HG02840 (cell line): ENCODE data around the gene SERPINB8.

Source experiments
- ATAC-seq: cut with Tn5 transposase; IDR thresholded peaks from one replicate; pipeline ENCODE4 v1.9.1; 2021; ENCODE audit warnings: mild to moderate bottlenecking, moderate library complexity, moderate number of reproducible peaks; ENCODE audit not compliant: unreplicated experiment, low FRiP score

Gene SERPINB8

GRCh38 chr18:64009305-64009704 lies 39.4 kb downstream of the SERPINB8 start:
- ATAC-seq, result no peak

- ATAC-seq, result no peak
Observed at GRCh38 chr18:64011513-64011912, 41.6 kb downstream of the SERPINB8 start.

- ATAC-seq, result no peak
Observed at GRCh38 chr18:64017870-64018269, 48.0 kb downstream of the SERPINB8 start.

GRCh38 chr18:64019922-64020756 lies 50.3 kb downstream of the SERPINB8 start:
- ATAC-seq, result no peak

GRCh38 chr18:64026350-64026749 lies 56.5 kb downstream of the SERPINB8 start:
- no peak for ATAC-seq

- peak; percentile 49 for ATAC-seq
Observed at GRCh38 chr18:64027931-64028695, 58.2 kb downstream of the SERPINB8 start.

GRCh38 chr18:64029096-64029495 lies 59.2 kb downstream of the SERPINB8 start:
- ATAC-seq, result no peak

GRCh38 chr18:64031411-64031810 lies 61.5 kb downstream of the SERPINB8 start:
- no peak for ATAC-seq

GRCh38 chr18:64032312-64032711 lies 62.4 kb downstream of the SERPINB8 start:
- ATAC-seq, result no peak

GRCh38 chr18:64037812-64038414 lies 68.0 kb downstream of the SERPINB8 start:
- ATAC-seq, result no peak
